Fibroblast of villous mesenchyme (primary cell): ENCODE measurements around the gene OVOL3. TPM values are rescaled to one million over a fixed set of nuclear protein-coding genes. Genes with fewer than 3 reads are reported as not detected.

Experiments used
- total RNA-seq: library from RNA; depleted of rRNA; stranded (reverse); fragments of >200 nt; gene quantifications from 2 replicates; pipeline ENCODE4 v1.2.3, GENCODE V29; 2012

OVOL3 gene
- total RNA-seq, 1 donor: not detected

Other genes with a start within 250 kb of the OVOL3 start
- 3.5 and 4.2 TPM in 2 replicates for gene APLP1, start 242.6 kb upstream of the OVOL3 start, total RNA-seq
- gene NFKBID, start 210.6 kb upstream of the OVOL3 start, total RNA-seq: 3.0 and 3.5 TPM in 2 replicates
- gene HCST, start 208.6 kb upstream of the OVOL3 start, total RNA-seq: 0.43 and 0.64 TPM in 2 replicates
- not detected in 2 replicates for gene TYROBP, start 202.8 kb upstream of the OVOL3 start, total RNA-seq
- 3.5 and 6.8 TPM in 2 replicates for gene LRFN3, start 174.8 kb upstream of the OVOL3 start, total RNA-seq
- gene SDHAF1, start 116.0 kb upstream of the OVOL3 start, total RNA-seq: 12.5 and 15.5 TPM in 2 replicates
- 0.32 TPM in 1 of 2 replicates, not detected in the other for gene SYNE4, start 102.3 kb upstream of the OVOL3 start, total RNA-seq
- 14.2 and 16.8 TPM in 2 replicates for gene ALKBH6, start 96.9 kb upstream of the OVOL3 start, total RNA-seq
- gene CLIP3, start 78.3 kb upstream of the OVOL3 start, total RNA-seq: 16.4 and 17.3 TPM in 2 replicates
- 2.9 and 4.3 TPM in 2 replicates for gene THAP8, start 56.9 kb upstream of the OVOL3 start, total RNA-seq
- gene WDR62, start 56.2 kb upstream of the OVOL3 start, total RNA-seq: 5.5 and 7.8 TPM in 2 replicates
- 26.8 and 44.5 TPM in 2 replicates for gene POLR2I, start 3.7 kb downstream of the OVOL3 start, total RNA-seq
- gene TBCB, start 4.3 kb downstream of the OVOL3 start, total RNA-seq: 144 and 165 TPM in 2 replicates
- 258 and 346 TPM in 2 replicates for gene CAPNS1, start 28.9 kb downstream of the OVOL3 start, total RNA-seq
- 13.9 and 18.6 TPM in 2 replicates for gene COX7A1, start 41.3 kb downstream of the OVOL3 start, total RNA-seq
- gene ZNF565, start 103.5 kb downstream of the OVOL3 start, total RNA-seq: 1.6 and 4.3 TPM in 2 replicates
- 59.6 and 85.1 TPM in 2 replicates for gene ZNF146, start 104.0 kb downstream of the OVOL3 start, total RNA-seq